Astrocyte (in vitro differentiated cells and primary cell): ENCODE data around the gene EIF3J. TPM values are rescaled to one million over a fixed set of nuclear protein-coding genes. Genes with fewer than 3 reads are reported as not detected.

Experiments used
- DNase-seq: peaks from one replicate; pipeline ENCODE4 v3.0.0-alpha.2; 2010; ENCODE audit warnings: low read depth
- FAIRE-seq: peaks from 2 replicates; lab custom pipeline; 2011; peaks lifted over from hg19 to GRCh38; lab: Jason Lieb, UNC
- H2AFZ ChIP-seq: 2 replicates; pipeline ENCODE4 v1.6.0; 2012; ENCODE audit warnings: low read depth, low read length, inconsistent platforms
- H3K27ac ChIP-seq: 2 replicates; pipeline ENCODE4 v1.5.1; 2011; ENCODE audit warnings: low read depth, low read length, inconsistent platforms
- H3K27me3 ChIP-seq: 2 replicates; pipeline ENCODE4 v1.6.0; 2011; ENCODE audit warnings: low read length, inconsistent platforms; ENCODE audit not compliant: insufficient read depth
- H3K36me3 ChIP-seq: 2 replicates; pipeline ENCODE4 v1.5.1; 2011; ENCODE audit warnings: low read length, inconsistent platforms; ENCODE audit not compliant: insufficient read depth
- H3K4me1 ChIP-seq: 2 replicates; pipeline ENCODE4 v1.5.1; 2011; ENCODE audit warnings: low read length, inconsistent platforms; ENCODE audit not compliant: insufficient read depth
- H3K4me2 ChIP-seq: 2 replicates; pipeline ENCODE4 v1.6.0; 2012; ENCODE audit warnings: low read length, inconsistent platforms
- H3K4me3 ChIP-seq: 2 replicates; pipeline ENCODE4 v1.5.1; 2011; ENCODE audit warnings: low read depth, mild to moderate bottlenecking, low read length, inconsistent platforms; ENCODE audit not compliant: insufficient read depth
- H3K79me2 ChIP-seq: 2 replicates; pipeline ENCODE4 v1.6.0; 2012; ENCODE audit warnings: mild to moderate bottlenecking, low read length, inconsistent platforms; ENCODE audit not compliant: insufficient read depth
- H3K9ac ChIP-seq: 2 replicates; pipeline ENCODE4 v1.6.0; 2012; ENCODE audit warnings: mild to moderate bottlenecking, low read length, inconsistent platforms
- H3K9me3 ChIP-seq: 2 replicates; pipeline ENCODE4 v1.5.1; 2012; ENCODE audit warnings: low read depth, mild to moderate bottlenecking, low read length, inconsistent platforms; ENCODE audit not compliant: insufficient read depth
- H4K20me1 ChIP-seq: 2 replicates; pipeline ENCODE4 v1.6.0; 2012; ENCODE audit warnings: low read length, inconsistent platforms; ENCODE audit not compliant: insufficient read depth
- H3K27ac Mint-ChIP-seq: one replicate; pipeline ENCODE4 v1.8.0; 2021; ENCODE audit warnings: mild to moderate bottlenecking, mixed read lengths; ENCODE audit not compliant: unreplicated experiment
- H3K27me3 Mint-ChIP-seq: one replicate; pipeline ENCODE4 v1.8.0; 2021; ENCODE audit warnings: low read depth, mixed read lengths; ENCODE audit not compliant: unreplicated experiment
- H3K36me3 Mint-ChIP-seq: one replicate; pipeline ENCODE4 v1.8.0; 2021; ENCODE audit warnings: low read depth, mixed read lengths; ENCODE audit not compliant: unreplicated experiment
- H3K4me1 Mint-ChIP-seq: one replicate; pipeline ENCODE4 v1.8.0; 2021; ENCODE audit warnings: low read depth, mixed read lengths; ENCODE audit not compliant: unreplicated experiment
- H3K4me3 Mint-ChIP-seq: one replicate; pipeline ENCODE4 v1.8.0; 2021; ENCODE audit warnings: mild to moderate bottlenecking, moderate library complexity, mixed read lengths; ENCODE audit not compliant: unreplicated experiment
- H3K9me3 Mint-ChIP-seq: one replicate; pipeline ENCODE4 v1.8.0; 2021; ENCODE audit warnings: mild to moderate bottlenecking, mixed read lengths; ENCODE audit not compliant: unreplicated experiment
- EZH2 ChIP-seq: IDR thresholded peaks from 2 replicates; pipeline ENCODE4 v1.6.1; 2012; ENCODE audit warnings: mild to moderate bottlenecking, low read length, inconsistent platforms; ENCODE audit not compliant: insufficient read depth
- total RNA-seq: library from RNA; stranded (reverse); gene quantifications from 2 replicates; pipeline ENCODE4 v1.2.1, GENCODE V29; 2021
- TF ChIP-seq, protein P1 (sequence below): IDR thresholded peaks from 2 replicates; pipeline ENCODE4 v1.5.1; 2011; ENCODE audit warnings: low read depth, mild to moderate bottlenecking, inconsistent platforms, low read length, moderate library complexity; ENCODE audit not compliant: insufficient read depth

EIF3J gene
- total RNA-seq, 1 donor from 2014 or later: 133 TPM

- no peak overlapping the region for H3K27ac ChIP-seq
- no peak for FAIRE-seq
- Mint-ChIP-seq H3K4me3 (no peak overlapping the region), H3K27me3 (no peaks in the 10 kb centered on the region), H3K4me1 (peaks cover 7% of the 10 kb centered on the region), H3K27ac (no peak overlapping the region), H3K9me3 (peaks cover 10% of the 10 kb centered on the region), H3K36me3 (peaks cover 37% of the 10 kb centered on the region)
- H3K4me1 ChIP-seq: no peaks in the 10 kb centered on the region
- H3K9ac ChIP-seq: no peak overlapping the region
- peaks cover 4% of the 10 kb centered on the region for H4K20me1 ChIP-seq
- TF ChIP-seq, protein P1, sequence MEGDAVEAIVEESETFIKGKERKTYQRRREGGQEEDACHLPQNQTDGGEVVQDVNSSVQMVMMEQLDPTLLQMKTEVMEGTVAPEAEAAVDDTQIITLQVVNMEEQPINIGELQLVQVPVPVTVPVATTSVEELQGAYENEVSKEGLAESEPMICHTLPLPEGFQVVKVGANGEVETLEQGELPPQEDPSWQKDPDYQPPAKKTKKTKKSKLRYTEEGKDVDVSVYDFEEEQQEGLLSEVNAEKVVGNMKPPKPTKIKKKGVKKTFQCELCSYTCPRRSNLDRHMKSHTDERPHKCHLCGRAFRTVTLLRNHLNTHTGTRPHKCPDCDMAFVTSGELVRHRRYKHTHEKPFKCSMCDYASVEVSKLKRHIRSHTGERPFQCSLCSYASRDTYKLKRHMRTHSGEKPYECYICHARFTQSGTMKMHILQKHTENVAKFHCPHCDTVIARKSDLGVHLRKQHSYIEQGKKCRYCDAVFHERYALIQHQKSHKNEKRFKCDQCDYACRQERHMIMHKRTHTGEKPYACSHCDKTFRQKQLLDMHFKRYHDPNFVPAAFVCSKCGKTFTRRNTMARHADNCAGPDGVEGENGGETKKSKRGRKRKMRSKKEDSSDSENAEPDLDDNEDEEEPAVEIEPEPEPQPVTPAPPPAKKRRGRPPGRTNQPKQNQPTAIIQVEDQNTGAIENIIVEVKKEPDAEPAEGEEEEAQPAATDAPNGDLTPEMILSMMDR: no peak
- TF ChIP-seq EZH2: no peak
- DNase-seq: no peak
- H3K27me3 ChIP-seq: no peaks in the 10 kb centered on the region
- H3K79me2 ChIP-seq: no peaks in the 10 kb centered on the region
- H3K4me2 ChIP-seq: no peak overlapping the region
- H3K9me3 ChIP-seq: peaks cover 7% of the 10 kb centered on the region
- H3K36me3 ChIP-seq: peaks cover 61% of the 10 kb centered on the region
- no peak overlapping the region for H3K4me3 ChIP-seq
- no peak overlapping the region for H2AFZ ChIP-seq
Observed at GRCh38 chr15:44565387-44566154, 28.6 kb downstream of the EIF3J start.

DNA sequence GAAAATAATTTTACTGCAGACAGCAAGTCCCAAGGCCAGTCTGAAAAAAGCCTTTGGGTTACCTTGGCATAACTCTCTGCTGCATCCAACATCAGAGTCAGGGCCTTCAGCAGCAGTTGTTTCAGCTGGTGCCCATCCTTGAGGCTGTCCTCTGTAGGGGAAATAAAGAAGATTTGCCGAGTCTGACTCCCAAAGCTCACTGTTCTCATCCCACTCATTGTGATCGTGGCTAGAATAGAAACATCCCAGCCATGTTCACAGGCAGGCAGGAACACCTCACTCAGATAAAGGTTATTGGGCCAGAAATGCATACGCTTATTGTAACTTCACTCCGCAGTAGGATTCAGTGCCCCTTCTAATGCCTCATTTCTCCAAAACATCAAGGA, 29.2 kb downstream of the EIF3J start:
- Histone ChIP-seq H4K20me1 (peaks cover 4% of the 10 kb centered on the region), H3K27me3 (no peaks in the 10 kb centered on the region), H3K4me1 (no peaks in the 10 kb centered on the region), H3K4me2 (no peak overlapping the region), H3K27ac (no peak overlapping the region), H3K4me3 (no peak overlapping the region), H3K9me3 (peaks cover 7% of the 10 kb centered on the region), H3K9ac (no peak overlapping the region), H3K79me2 (no peaks in the 10 kb centered on the region), H3K36me3 (peaks cover 57% of the 10 kb centered on the region), H2AFZ (no peak overlapping the region)
- Mint-ChIP-seq H3K27me3 (no peaks in the 10 kb centered on the region), H3K9me3 (peaks cover 10% of the 10 kb centered on the region), H3K27ac (no peak overlapping the region), H3K4me1 (peaks cover 7% of the 10 kb centered on the region), H3K4me3 (no peak overlapping the region), H3K36me3 (peaks cover 34% of the 10 kb centered on the region)
- no peak for TF ChIP-seq EZH2
- DNase-seq: no peak
- no peak for FAIRE-seq

DNA sequence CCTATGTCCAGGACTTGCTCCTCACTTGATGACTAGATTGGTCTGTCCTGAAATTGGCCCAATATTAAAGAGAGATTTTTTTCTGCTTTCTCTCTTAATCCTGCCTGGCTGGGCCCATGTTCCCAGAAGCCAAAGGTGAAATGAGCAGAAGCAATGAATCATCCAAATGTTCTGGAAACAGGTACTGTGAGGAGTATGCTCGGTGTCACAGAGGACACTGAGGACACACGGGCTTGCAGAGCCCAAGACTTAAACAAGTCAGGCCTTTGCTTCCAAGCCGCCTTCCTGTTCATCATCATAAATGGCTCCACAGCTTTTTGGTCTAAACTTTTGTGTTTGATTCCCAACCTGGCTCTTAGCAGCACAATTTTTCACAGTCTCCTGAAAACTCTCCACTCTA, 31.4 kb downstream of the EIF3J start:
- H3K36me3 Mint-ChIP-seq: peaks cover 33% of the 10 kb centered on the region
- peaks cover under 1% of the 10 kb centered on the region for H4K20me1 ChIP-seq
- peaks cover 10% of the 10 kb centered on the region for H3K9me3 Mint-ChIP-seq
- H3K79me2 ChIP-seq: no peaks in the 10 kb centered on the region
- no peaks in the 10 kb centered on the region for H3K27me3 ChIP-seq
- H3K4me3 Mint-ChIP-seq: no peak overlapping the region
- H3K27ac Mint-ChIP-seq: no peak overlapping the region
- H3K36me3 ChIP-seq: peaks cover 39% of the 10 kb centered on the region
- no peak for DNase-seq
- H3K4me2 ChIP-seq: no peak overlapping the region
- H3K4me1 Mint-ChIP-seq: peaks cover 7% of the 10 kb centered on the region
- no peak overlapping the region for H3K9ac ChIP-seq
- no peak for FAIRE-seq
- no peak overlapping the region for H3K27ac ChIP-seq
- H3K9me3 ChIP-seq: peaks cover 7% of the 10 kb centered on the region
- H2AFZ ChIP-seq: no peak overlapping the region
- H3K4me3 ChIP-seq: no peak overlapping the region
- H3K27me3 Mint-ChIP-seq: no peaks in the 10 kb centered on the region
- no peaks in the 10 kb centered on the region for H3K4me1 ChIP-seq
- TF ChIP-seq, protein P1: no peak
- no peak for TF ChIP-seq EZH2
